Measurements from ENCODE around the gene MBNL2. TPM values are rescaled to one million over a fixed set of nuclear protein-coding genes. Genes with fewer than 3 reads are reported as not detected.
A peak's percentile ranks its signal among the peaks of the same experiment; 100 is the strongest.
"Not testable (repeated sequence)": the region's sequence is repeated elsewhere in the genome, so short reads cannot be mapped to it uniquely, and the experiment has no call there.

MBNL2 gene
- polyA plus RNA-seq, 1 experiment = 27.4 TPM

DNA sequence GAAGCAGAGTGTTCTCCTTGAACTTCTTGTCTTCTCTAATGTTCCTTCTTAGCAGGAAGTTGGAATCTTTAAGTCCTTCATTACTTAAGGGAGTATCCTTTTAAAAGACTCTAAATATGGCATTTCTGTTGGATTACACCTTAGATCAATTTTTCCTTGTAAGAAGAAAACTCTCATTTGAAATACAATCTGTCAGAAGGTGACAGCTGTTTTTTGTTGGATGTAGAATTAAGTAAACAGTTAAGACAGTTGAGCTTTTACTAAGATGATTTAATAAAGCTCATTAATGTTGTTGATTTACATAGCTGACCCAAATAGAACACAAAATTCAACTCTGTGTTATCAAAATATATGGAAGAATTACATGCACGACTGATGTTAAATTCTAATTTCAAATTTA lies 16.7 kb upstream of the MBNL2 start:
- DNase-seq (ENCODE audit: low read depth) = no peak
- H3K4me3 ChIP-seq (ENCODE audit: low read depth, low read length) = no peak overlapping the region
- ChIA-PET CTCF (interaction anchor here (1.6 to 3.6 kb wide), 2 partner anchors 7 to 96 kb away, joined by 9 to 16 read pairs; no protein-coding TSS in a partner anchor), POLR2A (no interaction called here)
- H3K36me3 ChIP-seq (ENCODE audit: control insufficient read depth, insufficient read depth, low read length) = no peaks in the 10 kb centered on the region
- no peaks in the 10 kb centered on the region for H3K27me3 ChIP-seq (ENCODE audit: control insufficient read depth, insufficient read depth, low read length)
- TF ChIP-seq, protein P1, sequence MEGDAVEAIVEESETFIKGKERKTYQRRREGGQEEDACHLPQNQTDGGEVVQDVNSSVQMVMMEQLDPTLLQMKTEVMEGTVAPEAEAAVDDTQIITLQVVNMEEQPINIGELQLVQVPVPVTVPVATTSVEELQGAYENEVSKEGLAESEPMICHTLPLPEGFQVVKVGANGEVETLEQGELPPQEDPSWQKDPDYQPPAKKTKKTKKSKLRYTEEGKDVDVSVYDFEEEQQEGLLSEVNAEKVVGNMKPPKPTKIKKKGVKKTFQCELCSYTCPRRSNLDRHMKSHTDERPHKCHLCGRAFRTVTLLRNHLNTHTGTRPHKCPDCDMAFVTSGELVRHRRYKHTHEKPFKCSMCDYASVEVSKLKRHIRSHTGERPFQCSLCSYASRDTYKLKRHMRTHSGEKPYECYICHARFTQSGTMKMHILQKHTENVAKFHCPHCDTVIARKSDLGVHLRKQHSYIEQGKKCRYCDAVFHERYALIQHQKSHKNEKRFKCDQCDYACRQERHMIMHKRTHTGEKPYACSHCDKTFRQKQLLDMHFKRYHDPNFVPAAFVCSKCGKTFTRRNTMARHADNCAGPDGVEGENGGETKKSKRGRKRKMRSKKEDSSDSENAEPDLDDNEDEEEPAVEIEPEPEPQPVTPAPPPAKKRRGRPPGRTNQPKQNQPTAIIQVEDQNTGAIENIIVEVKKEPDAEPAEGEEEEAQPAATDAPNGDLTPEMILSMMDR (IDR thresholded peaks at IDR 0.05; ENCODE audit: insufficient read depth, low read depth, low read length) = no peak

GRCh38 chr13:97205982-97206381 lies 16.2 kb upstream of the MBNL2 start:
- Histone ChIP-seq H3K4me3 (ENCODE audit: low read depth, low read length) (no peak overlapping the region), H3K36me3 (ENCODE audit: control insufficient read depth, insufficient read depth, low read length) (no peaks in the 10 kb centered on the region), H3K27me3 (ENCODE audit: control insufficient read depth, insufficient read depth, low read length) (no peaks in the 10 kb centered on the region)
- ChIA-PET CTCF (interaction anchor here (1.4 to 1.6 kb wide), 2 partner anchors 96 to 139 kb away, joined by 3 to 9 read pairs; no protein-coding TSS in a partner anchor), POLR2A (no interaction called here)
- no peak for DNase-seq (ENCODE audit: low read depth)
- TF ChIP-seq, protein P1 (IDR thresholded peaks at IDR 0.05; ENCODE audit: insufficient read depth, low read depth, low read length) = no peak

- H3K36me3 ChIP-seq (ENCODE audit: control insufficient read depth, insufficient read depth, low read length); POLR2A ChIA-PET; H3K4me3 ChIP-seq (ENCODE audit: low read depth, low read length); DNase-seq (ENCODE audit: low read depth); H3K27me3 ChIP-seq (ENCODE audit: control insufficient read depth, insufficient read depth, low read length): not testable (repeated sequence)
- CTCF ChIA-PET = interaction anchor here (1.3 to 1.4 kb wide), 2 partner anchors 97 to 138 kb away, joined by 3 to 6 read pairs; no protein-coding TSS in a partner anchor
Observed at GRCh38 chr13:97207252-97207651, 14.9 kb upstream of the MBNL2 start.

GRCh38 chr13:97211300-97211699 lies 10.8 kb upstream of the MBNL2 start:
- Histone ChIP-seq H3K27me3 (ENCODE audit: control insufficient read depth, insufficient read depth, low read length) (no peaks in the 10 kb centered on the region), H3K36me3 (ENCODE audit: control insufficient read depth, insufficient read depth, low read length) (no peaks in the 10 kb centered on the region), H3K4me3 (ENCODE audit: low read depth, low read length) (no peak overlapping the region)
- TF ChIP-seq, protein P1 (IDR thresholded peaks at IDR 0.05; ENCODE audit: insufficient read depth, low read depth, low read length) = no peak
- DNase-seq (ENCODE audit: low read depth) = no peak
- ChIA-PET POLR2A (no interaction called here), CTCF (interaction anchor here (1.0 to 5.1 kb wide), 6 partner anchors 8 to 133 kb away, joined by 3 to 65 read pairs (median 13); partner anchors contain the start of gene MBNL2)

DNA sequence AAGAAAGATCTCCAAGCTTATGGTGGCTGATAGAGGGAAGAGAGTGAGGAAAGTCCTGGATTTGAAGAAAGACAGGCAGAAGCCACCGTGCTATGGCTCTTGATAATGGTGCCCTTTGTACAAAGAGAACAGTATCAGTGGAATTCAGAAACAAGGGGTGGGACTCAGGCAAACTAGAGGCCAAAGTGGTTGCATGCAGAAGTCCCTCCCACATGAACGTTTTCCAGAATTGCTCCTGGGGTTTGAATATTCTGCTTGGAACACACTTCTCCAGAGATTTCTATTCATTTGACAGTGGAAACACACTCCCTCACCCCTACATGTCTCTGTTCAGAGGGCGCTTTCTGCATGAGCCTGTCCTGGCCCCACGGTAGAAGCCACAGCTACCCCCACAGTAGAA lies 10.1 kb upstream of the MBNL2 start:
- Histone ChIP-seq H3K27me3 (ENCODE audit: control insufficient read depth, insufficient read depth, low read length) (no peaks in the 10 kb centered on the region), H3K36me3 (ENCODE audit: control insufficient read depth, insufficient read depth, low read length) (no peaks in the 10 kb centered on the region), H3K4me3 (ENCODE audit: low read depth, low read length) (no peak overlapping the region)
- DNase-seq (ENCODE audit: low read depth) = no peak
- CTCF ChIA-PET = interaction anchor here (0.7 to 5.1 kb wide), 13 partner anchors 9 to 195 kb away, joined by 3 to 65 read pairs (median 6); partner anchors contain the start of gene MBNL2
- POLR2A ChIA-PET = no interaction called here
- TF ChIP-seq, protein P1 (IDR thresholded peaks at IDR 0.05; ENCODE audit: insufficient read depth, low read depth, low read length) = no peak

GRCh38 chr13:97212601-97213040 lies 9.5 kb upstream of the MBNL2 start:
- Histone ChIP-seq H3K4me3 (ENCODE audit: low read depth, low read length) (no peak overlapping the region), H3K27me3 (ENCODE audit: control insufficient read depth, insufficient read depth, low read length) (no peaks in the 10 kb centered on the region), H3K36me3 (ENCODE audit: control insufficient read depth, insufficient read depth, low read length) (no peaks in the 10 kb centered on the region)
- no peak for DNase-seq (ENCODE audit: low read depth)
- POLR2A ChIA-PET = interaction anchor here (0.6 kb wide), 1 partner anchor 100 kb away, joined by 3 read pairs; no protein-coding TSS in a partner anchor
- TF ChIP-seq, protein P1 (IDR thresholded peaks at IDR 0.05; ENCODE audit: insufficient read depth, low read depth, low read length) = peak; percentile 82
- CTCF ChIA-PET = interaction anchor here (0.7 to 5.1 kb wide), 22 partner anchors 9 to 196 kb away, joined by 3 to 65 read pairs (median 4); partner anchors contain the start of gene MBNL2
